ENCODE results near the gene TUBA4B. TPM values are rescaled to one million over a fixed set of nuclear protein-coding genes. Genes with fewer than 3 reads are reported as not detected.

The TUBA4B gene
- total and polyA plus RNA-seq, 2 donors (not counting 3 experiments of a cell fraction or from before 2014, with no cell fraction given), result not detected

DNA sequence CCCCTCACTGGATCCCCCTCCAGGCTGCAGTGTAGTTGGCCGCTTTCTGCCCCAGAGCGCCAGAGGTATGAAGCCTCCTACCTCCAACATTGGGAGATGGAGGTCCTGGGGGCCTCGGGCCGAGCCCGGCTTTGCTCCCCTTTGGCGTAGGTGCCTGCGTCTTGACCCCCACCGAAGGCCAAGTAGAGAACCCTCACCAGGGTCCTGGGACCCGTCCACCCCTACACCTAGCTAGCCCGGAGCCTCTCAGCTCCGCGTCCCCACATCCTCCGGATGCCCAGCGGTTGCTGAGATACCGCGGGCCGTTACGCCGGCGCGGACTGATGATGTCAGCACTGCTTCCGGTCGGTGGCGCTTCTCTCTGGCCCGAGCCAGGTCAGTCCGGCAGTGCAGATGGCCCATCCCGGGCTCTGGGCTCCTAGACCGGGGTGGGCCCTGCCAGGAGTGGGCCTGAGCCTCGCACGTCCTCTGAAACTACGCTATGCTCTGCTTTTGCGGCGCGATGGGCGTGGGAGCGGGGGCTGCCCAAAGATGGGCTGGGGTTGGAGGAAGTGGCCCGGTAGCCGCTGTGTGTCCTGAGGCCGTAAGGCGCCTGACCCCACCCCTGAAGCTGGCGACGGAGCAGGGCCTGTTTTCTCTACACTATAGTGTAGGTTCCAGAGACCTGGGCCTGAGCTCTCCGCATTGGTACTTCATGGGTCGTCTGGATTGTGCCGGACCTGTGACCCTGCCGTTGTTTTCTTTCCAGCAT is 7.7 kb upstream of the TUBA4B start, which contains the start of the genes GLB1L and STK16:
Gene GLB1L, minus strand, starts transcription at position 297 of the 751 bp plus-strand sequence. CDS start 1,871 bp downstream, outside the sequence.
Gene STK16, plus strand, starts transcription at position 332 of the 751 bp plus-strand sequence. CDS start 521 bp downstream, outside the sequence.
- CTCF ChIA-PET, result interaction anchor here (0.6 to 2.1 kb wide), 11 partner anchors 9 to 265 kb away, joined by 3 to 12 read pairs (median 3); partner anchors contain the start of genes ABCB6, ANKZF1, ATG9A and DNAJB2
- no peaks in the 10 kb centered on the region for H4K20me1 ChIP-seq (replicated peaks; ENCODE audit: control insufficient read depth, extremely low read depth, insufficient read depth, low read length)
- no peaks in the 10 kb centered on the region for H3K9me3 ChIP-seq (replicated peaks; ENCODE audit: control insufficient read depth, insufficient read depth, low read length)
- intact Hi-C loops (cut with micrococcal nuclease), result loop anchor here (1.0 to 2.0 kb wide), 7 partner anchors 16 to 85 kb away; partner anchors contain the start of genes ABCB6, ANKZF1, ATG9A and DNAJB2
- no peaks in the 10 kb centered on the region for H3K27me3 ChIP-seq (ENCODE audit: control insufficient read depth in 2 of 2, insufficient read depth in 2 of 2, low read length in 2 of 2)
- peak within 1 kb of the TSS; percentile 86 for H3K4me2 ChIP-seq (ENCODE audit: insufficient read depth, low read length)
- peaks cover 28% of the 10 kb centered on the region for H3K4me1 ChIP-seq (ENCODE audit: control insufficient read depth, extremely low read depth, insufficient read depth, low read length)
- peak within 1 kb of the TSS; percentile 97 for H3K9ac ChIP-seq (replicated peaks; ENCODE audit: extremely low read depth, insufficient read depth, low read length)
- FAIRE-seq (peak; percentile 82), DNase-seq (ENCODE audit: low read depth, low spot score) (peak; percentile 91)
- H2AFZ ChIP-seq (ENCODE audit: low read depth, low read length), result peak within 1 kb of the TSS; percentile 95
- TF ChIP-seq, protein P1, sequence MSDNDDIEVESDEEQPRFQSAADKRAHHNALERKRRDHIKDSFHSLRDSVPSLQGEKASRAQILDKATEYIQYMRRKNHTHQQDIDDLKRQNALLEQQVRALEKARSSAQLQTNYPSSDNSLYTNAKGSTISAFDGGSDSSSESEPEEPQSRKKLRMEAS (IDR thresholded peaks at IDR 0.05; ENCODE audit: insufficient read depth, insufficient read length), result no peak
- peak; percentile 93 for TF ChIP-seq POLR2A (IDR thresholded peaks at IDR 0.05; ENCODE audit: low read depth, low read length)
- TF ChIP-seq POLR2AphosphoS5 (IDR thresholded peaks at IDR 0.05; ENCODE audit: insufficient read depth, low read depth, low read length), result peak; percentile 97
- dilution Hi-C loops (cut with MboI; ENCODE audit: extremely low pct_ligation_motif_present, low sequenced_read_pairs), result no loop called here
- peaks cover 2% of the 10 kb centered on the region in 2 experiments for H3K36me3 ChIP-seq (ENCODE audit: control insufficient read depth in 2 of 2, extremely low read depth in 1 of 2, insufficient read depth in 2 of 2, low read length in 2 of 2)
- peak within 1 kb of the TSS; percentile 67 to 80 (median 67) for H3K4me3 ChIP-seq (replicated peaks in 1 of 3; ENCODE audit: insufficient read depth in 1 of 3, low read depth in 1 of 3, low read length in 3 of 3)
- H3K27ac ChIP-seq (ENCODE audit: insufficient read depth, low read depth, low read length), result peak within 1 kb of the TSS; percentile 92
- H3K9me1 ChIP-seq (replicated peaks; ENCODE audit: control insufficient read depth, extremely low read depth, insufficient read depth, low read length), result no peaks in the 10 kb centered on the region
- POLR2A ChIA-PET, result interaction anchor here (0.6 to 1.5 kb wide), 6 partner anchors 9 to 351 kb away, joined by 3 to 6 read pairs (median 4); partner anchors contain the start of genes ANKZF1, ATG9A, DNAJB2 and TUBA4A
- peaks cover 15% of the 10 kb centered on the region for H3K79me2 ChIP-seq (ENCODE audit: control insufficient read depth, insufficient read depth, low read length)
- BruUV-seq (replicated peaks), result TSS peak; percentile 78

DNA sequence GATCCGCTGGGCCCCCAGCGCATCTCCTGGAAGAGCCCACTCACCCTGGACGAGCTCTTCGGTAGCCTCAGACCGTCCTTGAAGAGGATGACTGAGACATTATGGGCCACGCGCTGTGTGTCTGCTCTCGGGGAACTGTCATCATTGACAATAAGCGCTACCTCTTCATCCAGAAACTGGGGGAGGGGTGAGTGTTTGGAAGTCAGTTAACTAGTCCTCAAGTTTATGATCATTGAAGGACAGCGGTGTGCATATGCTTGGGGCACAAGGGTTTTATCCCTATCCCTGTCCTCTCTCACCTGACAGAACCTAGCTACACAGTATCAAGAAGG is 7.2 kb upstream of the TUBA4B start:
- Histone ChIP-seq H3K9me3 (replicated peaks; ENCODE audit: control insufficient read depth, insufficient read depth, low read length) (no peaks in the 10 kb centered on the region), H2AFZ (ENCODE audit: low read depth, low read length) (no peak overlapping the region), H3K4me3 (replicated peaks in 1 of 3; ENCODE audit: insufficient read depth in 1 of 3, low read depth in 1 of 3, low read length in 3 of 3) (peak overlapping the region; percentile 67 to 80 (median 67)), H3K36me3 (ENCODE audit: control insufficient read depth in 2 of 2, extremely low read depth in 1 of 2, insufficient read depth in 2 of 2, low read length in 2 of 2) (peaks cover 2% of the 10 kb centered on the region in 2 experiments), H3K9me1 (replicated peaks; ENCODE audit: control insufficient read depth, extremely low read depth, insufficient read depth, low read length) (no peaks in the 10 kb centered on the region), H4K20me1 (replicated peaks; ENCODE audit: control insufficient read depth, extremely low read depth, insufficient read depth, low read length) (no peaks in the 10 kb centered on the region), H3K4me2 (ENCODE audit: insufficient read depth, low read length) (peak overlapping the region; percentile 86), H3K27me3 (ENCODE audit: control insufficient read depth in 2 of 2, insufficient read depth in 2 of 2, low read length in 2 of 2) (no peaks in the 10 kb centered on the region), H3K4me1 (ENCODE audit: control insufficient read depth, extremely low read depth, insufficient read depth, low read length) (peaks cover 31% of the 10 kb centered on the region), H3K9ac (replicated peaks; ENCODE audit: extremely low read depth, insufficient read depth, low read length) (peak overlapping the region; percentile 97), H3K79me2 (ENCODE audit: control insufficient read depth, insufficient read depth, low read length) (peaks cover 15% of the 10 kb centered on the region), H3K27ac (ENCODE audit: insufficient read depth, low read depth, low read length) (peak overlapping the region; percentile 92)
- TF ChIP-seq EZH2 (IDR thresholded peaks at IDR 0.05; ENCODE audit: borderline replicate concordance, low read depth, low read length, severe bottlenecking) (no peak), JUN (IDR thresholded peaks at IDR 0.05; ENCODE audit: borderline replicate concordance, insufficient read depth, insufficient read length, low read depth) (no peak), POLR2AphosphoS5 (IDR thresholded peaks at IDR 0.05; ENCODE audit: insufficient read depth, low read depth, low read length) (no peak), GATA2 (IDR thresholded peaks at IDR 0.05; ENCODE audit: insufficient read depth, insufficient read length, low read depth, low read length) (no peak), POLR2A (IDR thresholded peaks at IDR 0.05; ENCODE audit: low read depth, low read length) (no peak), FOS (IDR thresholded peaks at IDR 0.05; ENCODE audit: borderline replicate concordance, insufficient read depth, low read length) (no peak), MYC (IDR thresholded peaks at IDR 0.05; ENCODE audit: low read depth, low read length) (no peak)
- TF ChIP-seq, protein P1 (IDR thresholded peaks at IDR 0.05; ENCODE audit: insufficient read depth, insufficient read length), result no peak
- TF ChIP-seq, protein P2, sequence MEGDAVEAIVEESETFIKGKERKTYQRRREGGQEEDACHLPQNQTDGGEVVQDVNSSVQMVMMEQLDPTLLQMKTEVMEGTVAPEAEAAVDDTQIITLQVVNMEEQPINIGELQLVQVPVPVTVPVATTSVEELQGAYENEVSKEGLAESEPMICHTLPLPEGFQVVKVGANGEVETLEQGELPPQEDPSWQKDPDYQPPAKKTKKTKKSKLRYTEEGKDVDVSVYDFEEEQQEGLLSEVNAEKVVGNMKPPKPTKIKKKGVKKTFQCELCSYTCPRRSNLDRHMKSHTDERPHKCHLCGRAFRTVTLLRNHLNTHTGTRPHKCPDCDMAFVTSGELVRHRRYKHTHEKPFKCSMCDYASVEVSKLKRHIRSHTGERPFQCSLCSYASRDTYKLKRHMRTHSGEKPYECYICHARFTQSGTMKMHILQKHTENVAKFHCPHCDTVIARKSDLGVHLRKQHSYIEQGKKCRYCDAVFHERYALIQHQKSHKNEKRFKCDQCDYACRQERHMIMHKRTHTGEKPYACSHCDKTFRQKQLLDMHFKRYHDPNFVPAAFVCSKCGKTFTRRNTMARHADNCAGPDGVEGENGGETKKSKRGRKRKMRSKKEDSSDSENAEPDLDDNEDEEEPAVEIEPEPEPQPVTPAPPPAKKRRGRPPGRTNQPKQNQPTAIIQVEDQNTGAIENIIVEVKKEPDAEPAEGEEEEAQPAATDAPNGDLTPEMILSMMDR (IDR thresholded peaks at IDR 0.05; ENCODE audit: extremely low read depth in 1 of 2, insufficient read depth in 1 of 2, low read depth in 1 of 2, low read length in 2 of 2), result no peak
- intact Hi-C loops (cut with micrococcal nuclease) (loop anchor here (1.0 to 2.0 kb wide), 7 partner anchors 17 to 86 kb away; partner anchors contain the start of genes ABCB6, ANKZF1, ATG9A and DNAJB2), dilution Hi-C loops (cut with MboI; ENCODE audit: extremely low pct_ligation_motif_present, low sequenced_read_pairs) (no loop called here)
- FAIRE-seq (no peak), DNase-seq (ENCODE audit: low read depth, low spot score) (no peak)
- ChIA-PET POLR2A (no interaction called here), CTCF (interaction anchor here (1.0 to 2.1 kb wide), 4 partner anchors 34 to 74 kb away, joined by 3 to 12 read pairs (median 4); no protein-coding TSS in a partner anchor)
- no TSS peak for BruUV-seq (replicated peaks)

Measured in endothelial cell of umbilical vein (primary cell).